ENCODE results near the gene ANO2. TPM values are rescaled to one million over a fixed set of nuclear protein-coding genes. Genes with fewer than 3 reads are reported as not detected.

Gene ANO2
- total and polyA plus RNA-seq, 7 donors: 1.3 to 9.3 (median 4.2) TPM

- Histone ChIP-seq H3K4me3 (no peak overlapping the region), H3K27me3 (ENCODE audit: insufficient read depth in 3 of 3, low read length in 2 of 3) (peaks cover 0 to 1% (median 0%) of the 10 kb centered on the region in 3 donors), H3K36me3 (ENCODE audit: insufficient read depth in 1 of 2, low read depth in 1 of 2) (no peaks in the 10 kb centered on the region), H3K4me1 (no peaks in the 10 kb centered on the region), H3K9me3 (no peaks in the 10 kb centered on the region), H3K27ac (no peak overlapping the region)
- DNase-seq (no peak), ATAC-seq (no peak)
- WGBS, 3 donors: 20 to 28% (median 22%) methylated on average over 8 of the region's 8 CpGs
- intact Hi-C loops (cut with DNase I): no loop called here
- TF ChIP-seq CTCF (IDR thresholded peaks at IDR 0.05): no peak
Measured at GRCh38 chr12:5768581-5769196, 176.4 kb downstream of the ANO2 start.

GRCh38 chr12:5768171-5768570, 176.9 kb downstream of the ANO2 start:
- intact Hi-C loops (cut with DNase I): no loop called here
- ATAC-seq: no peak
- TF ChIP-seq CTCF (IDR thresholded peaks at IDR 0.05): no peak
- Histone ChIP-seq H3K4me3 (no peak overlapping the region), H3K4me1 (no peaks in the 10 kb centered on the region), H3K9me3 (no peaks in the 10 kb centered on the region), H3K36me3 (ENCODE audit: insufficient read depth in 1 of 2, low read depth in 1 of 2) (no peaks in the 10 kb centered on the region), H3K27ac (no peak overlapping the region), H3K27me3 (ENCODE audit: insufficient read depth in 3 of 3, low read length in 2 of 3) (peaks cover 0 to 1% (median 0%) of the 10 kb centered on the region in 3 donors)
- no peak for DNase-seq
- 56 to 75% (median 74%) methylated on average over 2 of the region's 2 CpGs for WGBS, 3 donors

GRCh38 chr12:5758347-5758746, 186.7 kb downstream of the ANO2 start:
- Histone ChIP-seq H3K9me3 (no peaks in the 10 kb centered on the region), H3K4me1 (no peaks in the 10 kb centered on the region), H3K27ac (no peak overlapping the region), H3K36me3 (ENCODE audit: insufficient read depth in 1 of 2, low read depth in 1 of 2) (no peaks in the 10 kb centered on the region), H3K27me3 (ENCODE audit: insufficient read depth in 3 of 3, low read length in 2 of 3) (peaks cover 0 to 5% (median 0%) of the 10 kb centered on the region in 3 donors), H3K4me3 (no peak overlapping the region)
- intact Hi-C loops (cut with DNase I): no loop called here
- no peak for DNase-seq
- 94 to 95% (median 94%) methylated on average over 3 of the region's 3 CpGs for WGBS, 3 donors
- no peak for ATAC-seq
- TF ChIP-seq CTCF (IDR thresholded peaks at IDR 0.05): no peak

GRCh38 chr12:5756338-5756842, 188.7 kb downstream of the ANO2 start:
- H3K4me3 ChIP-seq: no peak overlapping the region
- no peaks in the 10 kb centered on the region for H3K9me3 ChIP-seq
- TF ChIP-seq CTCF (IDR thresholded peaks at IDR 0.05): no peak

GRCh38 chr12:5748027-5748426, 197.0 kb downstream of the ANO2 start:
- intact Hi-C loops (cut with DNase I): no loop called here
- Histone ChIP-seq H3K4me1 (no peaks in the 10 kb centered on the region), H3K27ac (no peak overlapping the region), H3K9me3 (no peaks in the 10 kb centered on the region), H3K4me3 (no peak overlapping the region), H3K27me3 (ENCODE audit: insufficient read depth in 3 of 3, low read length in 2 of 3) (peaks cover 0 to 3% (median 0%) of the 10 kb centered on the region in 3 donors), H3K36me3 (ENCODE audit: insufficient read depth in 1 of 2, low read depth in 1 of 2) (no peaks in the 10 kb centered on the region)
- ATAC-seq: no peak
- WGBS, 3 donors: 62 to 67% (median 64%) methylated on average over 12 of the region's 12 CpGs
- DNase-seq: no peak
- TF ChIP-seq CTCF (IDR thresholded peaks at IDR 0.05): no peak

More at GRCh38 chr12:5756338-5756842, 188.7 kb downstream of the ANO2 start:
- Histone ChIP-seq H3K4me1 (no peaks in the 10 kb centered on the region), H3K36me3 (ENCODE audit: insufficient read depth in 1 of 2, low read depth in 1 of 2) (no peaks in the 10 kb centered on the region), H3K27ac (no peak overlapping the region), H3K27me3 (ENCODE audit: insufficient read depth in 3 of 3, low read length in 2 of 3) (peaks cover 0 to 5% (median 0%) of the 10 kb centered on the region in 3 donors)
- DNase-seq (no peak), ATAC-seq (no peak)
- WGBS, 3 donors: 44 to 58% (median 53%) methylated on average over 5 of the region's 5 CpGs
- intact Hi-C loops (cut with DNase I): no loop called here
